Activated CD8-positive, alpha-beta memory T cell treated with anti-CD3 and anti-CD28 coated beads for 48 hours (primary cell): ENCODE measurements around the gene IRF6.
"Not testable (repeated sequence)": the region's sequence is repeated elsewhere in the genome, so short reads cannot be mapped to it uniquely, and the experiment has no call there.

ENCODE experiments used
- DNase-seq, 3 experiments: peaks; one replicate each; pipeline ENCODE4 v3.0.0-alpha.2; 2020; ENCODE audit warnings: low read depth in 2 of 3, low spot score in 2 of 3

The IRF6 gene

DNA sequence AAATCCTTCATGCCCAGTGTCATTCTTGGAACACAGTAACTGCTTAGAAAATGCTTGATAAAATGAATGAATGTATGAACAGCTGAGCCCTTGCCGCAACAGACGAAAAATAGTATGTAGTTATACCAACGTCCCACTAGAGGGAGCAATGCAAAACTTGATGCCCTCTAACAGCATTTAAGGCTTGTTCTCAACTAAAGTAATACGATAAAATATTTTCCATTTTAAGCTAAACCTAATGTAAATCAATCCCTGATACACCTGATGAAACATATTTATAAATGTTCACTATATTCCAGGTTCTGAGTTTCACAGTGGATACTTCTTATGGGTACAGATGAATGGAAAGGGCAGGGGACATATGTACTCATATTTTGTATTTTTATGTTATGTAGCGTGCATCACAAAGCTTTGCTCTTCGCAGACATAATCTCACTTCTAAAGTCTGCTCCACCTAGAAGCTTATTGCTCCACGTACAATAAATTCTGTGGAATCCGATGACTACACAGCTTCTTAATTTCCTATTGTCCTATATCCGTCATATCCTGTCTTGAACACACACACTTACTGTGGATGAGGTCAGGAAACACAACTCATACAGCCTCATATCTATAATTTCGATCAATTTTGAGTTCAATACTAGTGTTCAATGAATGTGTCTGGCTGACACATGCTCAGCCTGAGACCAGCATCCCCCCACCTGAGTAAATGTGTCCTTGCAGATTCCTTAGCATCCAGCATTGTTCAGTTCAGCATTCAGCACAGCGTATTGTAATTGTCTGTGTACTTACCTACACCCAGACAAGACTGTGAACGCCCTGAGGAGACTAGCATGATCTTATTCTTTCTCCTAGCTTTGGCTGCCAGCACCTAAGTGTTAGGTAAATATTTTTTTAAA is 17.4 kb upstream of the IRF6 start:
- DNase-seq = no peak

DNA sequence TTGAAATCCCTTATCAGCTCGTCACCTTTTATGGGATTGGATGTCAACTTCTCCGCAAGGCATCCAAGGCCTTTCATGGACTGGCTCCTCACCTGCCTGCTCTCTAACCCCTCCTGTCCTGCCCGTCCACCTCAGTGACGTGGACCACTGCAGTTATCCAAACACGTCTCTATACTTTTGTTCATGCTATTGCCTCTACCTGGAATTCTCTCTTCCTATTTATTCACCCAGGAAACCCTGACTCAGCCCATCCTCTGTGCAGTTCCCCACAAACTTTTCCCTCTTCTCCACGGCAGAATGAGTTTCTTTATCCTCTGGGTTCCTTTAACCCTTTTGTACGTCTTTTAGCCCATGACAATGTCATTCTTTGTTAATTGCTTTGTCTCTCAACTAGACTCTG is 16.8 kb upstream of the IRF6 start:
- DNase-seq = no peak

- DNase-seq = no peak
Observed at GRCh38 chr1:209820986-209821385, 15.0 kb upstream of the IRF6 start.

GRCh38 chr1:209819058-209819457 is 13.1 kb upstream of the IRF6 start:
- DNase-seq = no peak

DNA sequence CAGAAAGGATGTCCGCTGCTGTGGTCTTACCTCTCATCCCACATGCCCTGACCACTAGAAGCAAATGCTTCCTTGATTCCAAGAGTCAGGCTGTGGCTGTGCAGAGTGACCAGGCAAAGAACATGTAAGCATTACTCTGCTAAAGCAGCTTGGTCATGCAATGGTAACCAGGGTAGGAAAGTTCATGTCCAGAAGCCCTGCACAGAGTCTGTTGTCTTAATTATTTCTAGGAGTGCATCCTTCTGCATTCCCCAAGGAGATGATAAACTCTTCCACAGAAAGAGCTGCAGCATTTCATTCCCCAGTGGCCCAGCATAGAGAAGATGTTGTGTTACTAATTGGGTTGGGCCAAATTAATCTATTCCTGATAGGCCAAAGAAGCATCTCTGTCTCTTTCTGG is 11.7 kb upstream of the IRF6 start:
- DNase-seq = no peak

- no peak for DNase-seq
Observed at GRCh38 chr1:209816923-209817322, 11.0 kb upstream of the IRF6 start.

DNA sequence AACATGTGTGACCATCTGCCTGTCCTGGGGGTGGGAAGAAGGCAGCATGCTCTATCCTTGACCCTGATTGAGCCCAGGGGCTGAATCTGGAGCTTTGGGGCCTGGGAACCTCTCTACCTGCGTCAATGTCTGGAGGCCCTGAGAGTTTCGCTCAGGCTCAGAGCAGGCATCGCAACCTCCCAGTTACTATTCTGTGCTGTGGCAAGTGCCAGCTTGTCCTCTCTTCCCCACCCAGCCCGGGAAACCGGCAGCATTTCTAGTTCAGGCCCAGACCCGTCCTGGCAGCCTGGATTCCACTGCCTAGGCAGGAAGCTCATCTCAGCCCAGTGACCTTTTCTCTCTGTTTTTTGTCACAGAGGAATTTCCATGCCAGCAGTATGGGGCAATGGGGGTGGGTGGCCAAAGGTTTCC is 10.0 kb upstream of the IRF6 start:
- no peak for DNase-seq

- DNase-seq = no peak
Observed at GRCh38 chr1:209815490-209815889, 9.5 kb upstream of the IRF6 start.

DNA sequence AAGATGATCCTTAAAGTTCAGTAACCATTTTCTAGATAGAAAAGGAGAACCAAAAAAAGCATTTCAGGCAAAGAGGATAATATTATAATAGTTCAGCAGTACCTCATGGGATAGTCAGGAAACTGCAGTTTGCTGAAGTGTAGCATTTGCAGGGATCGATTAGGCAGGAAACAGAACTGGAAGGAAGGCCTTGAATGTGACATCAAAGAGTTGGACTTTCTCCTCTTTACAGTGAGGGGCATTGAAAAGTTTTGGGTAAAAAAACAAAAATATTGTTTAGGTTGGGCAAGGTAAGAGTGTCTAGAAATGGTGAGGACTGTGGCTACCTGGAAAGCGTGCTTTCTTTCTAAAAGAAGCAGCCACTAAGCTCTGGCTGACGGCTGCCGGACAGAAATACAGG is 8.0 kb upstream of the IRF6 start:
- no peak for DNase-seq

GRCh38 chr1:209810783-209811182 is 4.8 kb upstream of the IRF6 start:
- no peak for DNase-seq

DNA sequence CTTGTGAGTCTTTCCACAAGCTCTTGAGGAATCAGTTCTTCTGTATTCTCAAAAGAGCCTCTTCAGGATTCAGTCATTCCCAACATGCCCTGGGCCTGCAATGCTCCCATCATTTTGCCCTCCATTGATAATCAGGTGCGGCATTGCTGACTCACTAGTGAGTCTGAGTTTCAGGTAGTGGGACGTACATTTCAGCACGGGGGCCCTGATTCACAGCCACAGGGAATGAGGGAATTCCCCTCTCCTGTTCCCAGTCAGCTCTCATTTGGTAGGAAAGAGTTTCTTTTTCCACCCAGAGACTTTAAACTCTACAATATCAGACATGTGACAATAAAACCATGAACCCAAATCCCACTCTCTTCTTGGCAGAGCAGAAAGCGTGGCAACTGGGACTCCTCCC is 3.7 kb upstream of the IRF6 start:
- no peak for DNase-seq

GRCh38 chr1:209808059-209808581 is 2.2 kb upstream of the IRF6 start:
- DNase-seq = no peak

- DNase-seq = no peak
Observed at GRCh38 chr1:209807509-209807908, 1.6 kb upstream of the IRF6 start.

DNA sequence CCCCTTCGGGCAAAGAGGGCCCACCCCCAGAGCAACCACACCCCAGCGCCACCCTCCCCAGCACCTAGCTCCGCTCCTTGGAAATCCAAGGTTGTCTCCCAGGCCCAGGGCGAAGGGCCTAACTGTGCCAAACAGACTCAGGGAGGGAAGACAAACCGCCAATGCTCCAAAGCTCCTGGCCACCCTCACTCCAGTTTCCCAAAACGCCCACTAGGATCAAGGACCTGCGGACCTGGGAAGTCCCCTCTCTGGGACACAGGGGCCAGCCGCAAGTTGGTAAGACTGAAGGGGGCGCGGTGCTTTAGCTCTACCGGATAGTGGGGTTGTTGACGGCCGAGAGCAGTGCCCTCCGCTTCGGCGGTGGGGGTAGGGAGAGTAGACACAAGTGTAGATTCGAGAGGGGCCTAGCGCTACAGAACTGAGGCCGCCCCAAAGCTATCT is 581 bp downstream of the IRF6 start:
- no peak for DNase-seq

DNA sequence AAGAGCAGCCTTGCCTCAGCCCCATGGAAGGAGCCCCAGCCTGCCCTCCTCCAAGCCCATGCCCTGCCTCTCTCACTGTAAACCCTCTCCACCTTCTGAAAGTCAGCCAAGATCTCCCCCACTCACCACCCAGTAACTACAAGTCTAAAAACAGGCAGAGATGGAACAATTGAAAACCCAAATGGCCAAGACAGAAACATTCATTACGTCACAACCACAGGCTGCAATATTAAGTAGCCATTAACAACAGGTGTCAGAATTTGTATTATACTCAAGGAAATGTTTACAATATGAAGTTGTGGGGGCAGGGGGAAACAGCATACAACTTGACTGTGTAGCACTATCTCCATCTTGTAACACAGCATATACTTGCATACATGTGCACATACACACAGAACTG is 2.4 kb downstream of the IRF6 start:
- DNase-seq = no peak

DNA sequence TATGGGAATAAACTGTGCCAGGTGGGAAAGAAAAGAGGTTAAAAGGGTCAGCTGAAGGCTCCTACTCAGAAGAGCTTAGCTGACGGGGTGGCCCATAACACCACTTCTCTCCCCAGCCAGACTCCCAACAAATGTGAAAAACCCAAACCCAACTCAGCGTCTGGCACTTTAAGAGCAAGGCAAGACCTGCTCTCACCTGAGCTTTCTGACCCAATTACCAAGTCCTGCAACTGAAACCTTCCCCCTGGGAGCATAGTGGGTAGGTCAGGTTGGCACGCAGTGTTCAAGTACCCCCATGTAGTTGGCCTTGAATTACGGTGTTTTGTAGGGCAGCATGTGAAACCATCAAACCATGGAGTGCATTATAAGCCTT is 3.2 kb downstream of the IRF6 start:
- DNase-seq = no peak

DNA sequence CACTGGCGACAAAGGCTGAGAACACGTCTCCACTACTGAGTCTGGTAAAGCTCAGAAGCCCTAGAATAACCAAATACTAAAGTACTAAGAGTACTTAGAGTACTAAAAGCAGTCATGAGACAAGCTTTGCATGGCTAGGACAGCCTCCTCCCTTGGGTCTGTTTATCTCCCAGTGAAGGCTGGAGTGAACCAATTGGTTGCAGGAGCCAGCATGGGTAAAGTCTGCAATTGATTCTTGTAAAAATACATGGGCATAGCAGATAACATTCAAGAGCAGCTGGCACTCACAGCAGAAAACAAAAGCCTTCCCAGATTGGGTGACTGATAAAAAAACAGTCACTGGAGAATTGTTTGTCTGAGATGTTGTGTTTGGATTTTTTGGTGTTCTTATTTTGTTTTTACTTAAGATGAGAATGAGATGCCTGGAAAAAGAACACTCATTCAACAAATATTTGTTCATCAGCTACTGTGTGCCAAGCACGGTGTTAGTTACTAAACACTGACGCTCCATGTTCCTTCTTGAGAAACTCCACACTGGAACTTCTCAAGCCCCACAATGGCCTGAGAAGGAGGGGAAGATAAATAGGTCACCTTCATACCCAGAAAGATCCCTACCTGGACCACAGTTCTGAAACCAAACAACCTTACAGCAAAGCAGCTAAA is 3.7 kb downstream of the IRF6 start:
- no peak for DNase-seq

GRCh38 chr1:209800984-209801834 is 4.7 kb downstream of the IRF6 start:
- no peak for DNase-seq

- no peak for DNase-seq
Observed at GRCh38 chr1:209797978-209798639, 7.8 kb downstream of the IRF6 start.

- not testable (repeated sequence) for DNase-seq
Observed at GRCh38 chr1:209793711-209794110, 12.2 kb downstream of the IRF6 start.

GRCh38 chr1:209791920-209792319 is 14.0 kb downstream of the IRF6 start:
- no peak for DNase-seq
